HL-60 (cell line): ENCODE data around the gene OR52M1.

Experiments
- DNase-seq, 2 experiments: peaks; one replicate each; pipeline ENCODE4 v3.0.0-alpha.2; 2010 to 2020; ENCODE audit warnings: low read depth in 1 of 2, low spot score in 1 of 2
- H3K27ac ChIP-seq: fragments of 250-450 bp; sonication (Bioruptor Pico); replicated peaks from 2 replicates; pipeline ENCODE4 v1.5.1; 2020; ENCODE audit warnings: mild to moderate bottlenecking, moderate library complexity
- H3K27me3 ChIP-seq: fragments of 250-450 bp; sonication (Bioruptor Pico); 2 replicates; pipeline ENCODE4 v1.5.1; 2021; ENCODE audit warnings: mild to moderate bottlenecking, moderate library complexity; ENCODE audit not compliant: insufficient read depth, poor library complexity, severe bottlenecking
- H3K4me3 ChIP-seq: replicated peaks from 2 replicates; pipeline ENCODE4 v1.5.1; 2011; ENCODE audit warnings: mild to moderate bottlenecking, control low read depth, low read length; ENCODE audit not compliant: insufficient read depth
- GABPA ChIP-seq: IDR thresholded peaks from 2 replicates; pipeline ENCODE4 v1.6.1; 2012; ENCODE audit warnings: low read depth
- POLR2AphosphoS5 ChIP-seq: IDR thresholded peaks from 2 replicates; pipeline ENCODE4 v1.6.1; 2012; ENCODE audit warnings: low read depth
- SPI1 ChIP-seq: IDR thresholded peaks from 2 replicates; pipeline ENCODE4 v1.6.1; 2012; ENCODE audit warnings: low read depth, mild to moderate bottlenecking, borderline replicate concordance
- TF ChIP-seq, protein P1 (sequence below): IDR thresholded peaks from 2 replicates; pipeline ENCODE4 v1.6.1; 2012; ENCODE audit warnings: low read depth; ENCODE audit not compliant: insufficient replicate concordance
- TF ChIP-seq, protein P2 (sequence below): IDR thresholded peaks from one replicate; pipeline ENCODE4 v1.5.1; 2011; ENCODE audit warnings: low read length, control low read depth, inconsistent platforms; ENCODE audit not compliant: insufficient read depth

The OR52M1 gene

DNA sequence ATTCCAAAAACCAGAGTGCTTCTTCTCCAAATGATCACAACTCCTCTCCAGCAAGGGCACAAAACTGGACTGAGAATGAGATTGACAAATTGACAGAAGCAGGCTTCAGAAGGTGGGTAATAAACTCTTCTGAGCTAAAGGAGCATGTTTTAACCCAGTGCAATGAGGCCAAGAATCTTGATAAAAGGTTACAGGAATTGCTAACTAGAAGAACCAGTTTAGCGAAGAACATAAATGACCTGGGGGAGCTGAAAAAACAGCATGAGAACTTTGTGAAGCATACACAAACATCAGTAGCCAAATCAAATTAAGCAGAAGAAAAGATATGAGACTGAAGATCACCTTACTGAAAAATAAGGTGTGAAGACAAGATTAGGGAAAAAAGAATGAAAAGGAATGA lies 15.5 kb downstream of the OR52M1 start:
- no peak for DNase-seq
- Histone ChIP-seq H3K4me3 (no peak overlapping the region), H3K27me3 (peaks cover 6% of the 10 kb centered on the region), H3K27ac (no peak overlapping the region)
- TF ChIP-seq, protein P1, sequence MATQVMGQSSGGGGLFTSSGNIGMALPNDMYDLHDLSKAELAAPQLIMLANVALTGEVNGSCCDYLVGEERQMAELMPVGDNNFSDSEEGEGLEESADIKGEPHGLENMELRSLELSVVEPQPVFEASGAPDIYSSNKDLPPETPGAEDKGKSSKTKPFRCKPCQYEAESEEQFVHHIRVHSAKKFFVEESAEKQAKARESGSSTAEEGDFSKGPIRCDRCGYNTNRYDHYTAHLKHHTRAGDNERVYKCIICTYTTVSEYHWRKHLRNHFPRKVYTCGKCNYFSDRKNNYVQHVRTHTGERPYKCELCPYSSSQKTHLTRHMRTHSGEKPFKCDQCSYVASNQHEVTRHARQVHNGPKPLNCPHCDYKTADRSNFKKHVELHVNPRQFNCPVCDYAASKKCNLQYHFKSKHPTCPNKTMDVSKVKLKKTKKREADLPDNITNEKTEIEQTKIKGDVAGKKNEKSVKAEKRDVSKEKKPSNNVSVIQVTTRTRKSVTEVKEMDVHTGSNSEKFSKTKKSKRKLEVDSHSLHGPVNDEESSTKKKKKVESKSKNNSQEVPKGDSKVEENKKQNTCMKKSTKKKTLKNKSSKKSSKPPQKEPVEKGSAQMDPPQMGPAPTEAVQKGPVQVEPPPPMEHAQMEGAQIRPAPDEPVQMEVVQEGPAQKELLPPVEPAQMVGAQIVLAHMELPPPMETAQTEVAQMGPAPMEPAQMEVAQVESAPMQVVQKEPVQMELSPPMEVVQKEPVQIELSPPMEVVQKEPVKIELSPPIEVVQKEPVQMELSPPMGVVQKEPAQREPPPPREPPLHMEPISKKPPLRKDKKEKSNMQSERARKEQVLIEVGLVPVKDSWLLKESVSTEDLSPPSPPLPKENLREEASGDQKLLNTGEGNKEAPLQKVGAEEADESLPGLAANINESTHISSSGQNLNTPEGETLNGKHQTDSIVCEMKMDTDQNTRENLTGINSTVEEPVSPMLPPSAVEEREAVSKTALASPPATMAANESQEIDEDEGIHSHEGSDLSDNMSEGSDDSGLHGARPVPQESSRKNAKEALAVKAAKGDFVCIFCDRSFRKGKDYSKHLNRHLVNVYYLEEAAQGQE: no peak
- no peak for TF ChIP-seq GABPA
- TF ChIP-seq, protein P2, sequence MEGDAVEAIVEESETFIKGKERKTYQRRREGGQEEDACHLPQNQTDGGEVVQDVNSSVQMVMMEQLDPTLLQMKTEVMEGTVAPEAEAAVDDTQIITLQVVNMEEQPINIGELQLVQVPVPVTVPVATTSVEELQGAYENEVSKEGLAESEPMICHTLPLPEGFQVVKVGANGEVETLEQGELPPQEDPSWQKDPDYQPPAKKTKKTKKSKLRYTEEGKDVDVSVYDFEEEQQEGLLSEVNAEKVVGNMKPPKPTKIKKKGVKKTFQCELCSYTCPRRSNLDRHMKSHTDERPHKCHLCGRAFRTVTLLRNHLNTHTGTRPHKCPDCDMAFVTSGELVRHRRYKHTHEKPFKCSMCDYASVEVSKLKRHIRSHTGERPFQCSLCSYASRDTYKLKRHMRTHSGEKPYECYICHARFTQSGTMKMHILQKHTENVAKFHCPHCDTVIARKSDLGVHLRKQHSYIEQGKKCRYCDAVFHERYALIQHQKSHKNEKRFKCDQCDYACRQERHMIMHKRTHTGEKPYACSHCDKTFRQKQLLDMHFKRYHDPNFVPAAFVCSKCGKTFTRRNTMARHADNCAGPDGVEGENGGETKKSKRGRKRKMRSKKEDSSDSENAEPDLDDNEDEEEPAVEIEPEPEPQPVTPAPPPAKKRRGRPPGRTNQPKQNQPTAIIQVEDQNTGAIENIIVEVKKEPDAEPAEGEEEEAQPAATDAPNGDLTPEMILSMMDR: no peak

DNA sequence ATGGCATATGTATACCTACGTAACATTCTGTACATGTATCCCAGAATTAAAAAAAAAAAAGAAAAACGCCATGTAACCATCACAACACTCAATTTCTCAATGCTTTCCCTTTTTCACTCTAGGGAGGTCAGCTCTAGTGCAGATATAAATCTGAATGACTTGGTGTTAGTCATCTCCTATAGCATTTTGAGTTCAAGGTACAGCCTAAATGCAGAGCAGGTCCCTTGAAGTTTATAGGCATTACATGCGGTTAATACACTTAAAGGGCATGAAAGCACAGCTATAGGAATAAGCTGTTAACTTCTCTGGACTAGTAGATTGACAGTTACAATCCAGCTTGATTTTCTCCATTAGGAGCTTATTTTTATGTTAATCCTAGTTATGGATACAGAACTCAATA lies 20.4 kb downstream of the OR52M1 start:
- no peak for DNase-seq
- TF ChIP-seq SPI1 (no peak), GABPA (no peak), POLR2AphosphoS5 (no peak)
- TF ChIP-seq, protein P1: no peak
- TF ChIP-seq, protein P2: no peak
- Histone ChIP-seq H3K27ac (no peak overlapping the region), H3K27me3 (peaks cover 5% of the 10 kb centered on the region), H3K4me3 (no peak overlapping the region)

DNA sequence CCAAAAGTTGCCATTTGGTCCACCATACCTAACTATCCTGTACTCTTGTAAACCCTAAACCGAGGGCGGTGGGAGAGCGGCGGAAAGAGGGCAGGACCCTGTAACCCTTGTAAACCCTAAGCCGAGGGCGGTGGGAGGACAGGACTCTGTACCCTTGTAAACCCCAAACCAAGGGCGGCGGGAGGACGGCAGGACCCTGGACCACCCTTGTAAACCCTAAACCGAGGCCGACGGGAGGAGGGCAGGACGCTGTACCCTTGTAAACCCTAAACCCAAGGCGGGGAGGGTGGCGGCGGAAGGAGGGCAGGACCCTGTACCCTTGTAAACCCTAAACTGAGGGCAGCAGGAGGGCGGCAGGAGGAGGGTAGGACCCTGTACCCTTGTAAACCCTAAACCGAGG lies 24.1 kb downstream of the OR52M1 start:
- Histone ChIP-seq H3K4me3 (no peak overlapping the region), H3K27ac (no peak overlapping the region), H3K27me3 (no peaks in the 10 kb centered on the region)
- no peak for DNase-seq
- TF ChIP-seq GABPA (no peak), SPI1 (no peak), POLR2AphosphoS5 (no peak)
- TF ChIP-seq, protein P2: no peak
- TF ChIP-seq, protein P1: no peak
